Left ventricle myocardium inferior (tissue), 1 donor: ENCODE results near the gene SPON1. TPM values are rescaled to one million over a fixed set of nuclear protein-coding genes. Genes with fewer than 3 reads are reported as not detected.

Experiments
- DNase-seq: peaks from one replicate; pipeline ENCODE4 v3.0.0-alpha.2; 2020
- H3K27ac ChIP-seq: fragments of 200-600 bp; replicated peaks from 2 replicates; pipeline ENCODE4 v1.8.0; 2021
- H3K27me3 ChIP-seq: fragments of 200-600 bp; 2 replicates; pipeline ENCODE4 v1.8.0; 2021; ENCODE audit warnings: low read depth
- H3K36me3 ChIP-seq: fragments of 200-600 bp; 2 replicates; pipeline ENCODE4 v1.8.0; 2021
- H3K4me1 ChIP-seq: fragments of 200-600 bp; 2 replicates; pipeline ENCODE4 v1.8.0; 2021
- H3K4me3 ChIP-seq: fragments of 200-600 bp; 2 replicates; pipeline ENCODE4 v1.8.0; 2021; ENCODE audit warnings: mild to moderate bottlenecking, moderate library complexity
- H3K9me3 ChIP-seq: fragments of 200-600 bp; replicated peaks from 2 replicates; pipeline ENCODE4 v1.8.0; 2021
- CTCF ChIP-seq: fragments of 200-600 bp; IDR thresholded peaks from 2 replicates; pipeline ENCODE4 v1.8.0; 2021; ENCODE audit warnings: antibody characterized with exemption, mild to moderate bottlenecking, borderline replicate concordance
- intact Hi-C: fragments of 100-400 bp; cut with micrococcal nuclease; formaldehyde crosslinking; loops from one replicate; pipeline ENCODE4 v1.11.0; 2022
- total RNA-seq: library from RNA; stranded (reverse); fragmentation: NEBNext Ultra II Directional; extraction: Animal tissue kit (Norgen Biotek cat#: 25700); gene quantifications from one replicate; pipeline ENCODE4 v1.2.1, GENCODE V29; 2021
- donor health status: DM: no; HTN: yes; CAD: no; lungs with severe emphysema.

Gene SPON1
- total RNA-seq, 1 donor from 2014 or later: 9.4 TPM

DNA sequence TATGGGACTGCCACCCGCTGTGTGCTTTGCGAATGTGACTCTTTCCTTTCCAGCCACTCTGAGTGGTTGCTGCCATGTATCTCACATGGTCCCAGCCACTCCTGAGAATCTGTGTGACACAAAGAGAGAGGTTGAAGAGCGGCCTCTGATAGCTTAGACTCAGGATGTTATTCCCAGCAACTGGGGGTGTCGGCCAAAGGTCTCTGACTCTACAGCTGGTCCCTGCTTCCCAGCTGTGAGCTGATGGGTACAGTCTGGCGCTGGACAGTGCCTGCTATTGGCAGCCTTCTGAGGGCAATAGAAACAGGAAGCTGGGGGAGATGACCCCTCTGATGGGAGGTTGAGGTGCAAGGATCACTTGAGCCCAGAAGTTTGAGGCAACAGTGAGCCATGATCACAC is 291.3 kb downstream of the SPON1 start:
- Histone ChIP-seq H3K36me3 (no peaks in the 10 kb centered on the region), H3K27me3 (peaks cover 82% of the 10 kb centered on the region), H3K4me1 (peaks cover 8% of the 10 kb centered on the region), H3K9me3 (no peaks in the 10 kb centered on the region), H3K4me3 (no peak overlapping the region), H3K27ac (no peak overlapping the region)
- TF ChIP-seq CTCF: no peak
- DNase-seq: no peak
- intact Hi-C loops: no loop called here

DNA sequence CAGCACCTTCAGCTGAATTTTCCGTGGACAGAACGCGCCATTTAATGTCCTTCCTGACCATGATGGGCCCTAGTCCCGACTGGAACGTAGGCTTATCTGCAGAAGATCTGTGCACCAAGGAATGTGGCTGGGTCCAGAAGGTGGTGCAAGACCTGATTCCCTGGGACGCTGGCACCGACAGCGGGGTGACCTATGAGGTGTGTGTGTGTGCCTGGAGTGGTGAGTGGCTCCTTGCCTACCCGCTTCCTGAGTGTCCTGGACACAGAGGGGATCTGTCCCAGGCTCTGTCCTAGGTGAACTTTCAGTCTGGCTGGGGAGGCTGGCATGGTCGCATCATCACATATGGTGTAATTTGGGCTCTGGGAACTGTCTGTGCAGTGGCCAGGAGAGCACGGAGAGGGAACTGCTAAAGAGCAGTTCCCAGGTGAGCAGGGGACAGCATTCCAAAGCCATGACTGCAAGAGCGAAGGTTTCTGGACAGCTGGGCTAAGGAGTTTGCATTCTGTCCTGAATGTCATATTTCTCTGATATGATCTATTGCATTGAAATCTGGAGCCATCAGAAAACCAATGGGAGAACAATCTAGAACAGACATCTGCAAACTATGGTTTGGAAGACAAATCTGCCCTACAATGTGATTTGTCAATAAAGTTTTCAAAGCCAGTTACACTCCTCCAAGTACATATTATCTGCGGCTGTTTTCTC is 292.2 kb downstream of the SPON1 start:
- H3K4me3 ChIP-seq: no peak overlapping the region
- intact Hi-C loops: no loop called here
- no peaks in the 10 kb centered on the region for H3K9me3 ChIP-seq
- TF ChIP-seq CTCF: no peak
- no peak overlapping the region for H3K27ac ChIP-seq
- DNase-seq: no peak
- no peaks in the 10 kb centered on the region for H3K36me3 ChIP-seq
- H3K4me1 ChIP-seq: peaks cover 4% of the 10 kb centered on the region
- peaks cover 76% of the 10 kb centered on the region for H3K27me3 ChIP-seq

GRCh38 chr11:14255238-14255534 is 292.7 kb downstream of the SPON1 start:
- Histone ChIP-seq H3K27me3 (peaks cover 71% of the 10 kb centered on the region), H3K4me3 (no peak overlapping the region), H3K4me1 (peaks cover 4% of the 10 kb centered on the region), H3K27ac (no peak overlapping the region), H3K36me3 (no peaks in the 10 kb centered on the region), H3K9me3 (no peaks in the 10 kb centered on the region)
- no peak for DNase-seq
- TF ChIP-seq CTCF: no peak
- intact Hi-C loops: no loop called here

DNA sequence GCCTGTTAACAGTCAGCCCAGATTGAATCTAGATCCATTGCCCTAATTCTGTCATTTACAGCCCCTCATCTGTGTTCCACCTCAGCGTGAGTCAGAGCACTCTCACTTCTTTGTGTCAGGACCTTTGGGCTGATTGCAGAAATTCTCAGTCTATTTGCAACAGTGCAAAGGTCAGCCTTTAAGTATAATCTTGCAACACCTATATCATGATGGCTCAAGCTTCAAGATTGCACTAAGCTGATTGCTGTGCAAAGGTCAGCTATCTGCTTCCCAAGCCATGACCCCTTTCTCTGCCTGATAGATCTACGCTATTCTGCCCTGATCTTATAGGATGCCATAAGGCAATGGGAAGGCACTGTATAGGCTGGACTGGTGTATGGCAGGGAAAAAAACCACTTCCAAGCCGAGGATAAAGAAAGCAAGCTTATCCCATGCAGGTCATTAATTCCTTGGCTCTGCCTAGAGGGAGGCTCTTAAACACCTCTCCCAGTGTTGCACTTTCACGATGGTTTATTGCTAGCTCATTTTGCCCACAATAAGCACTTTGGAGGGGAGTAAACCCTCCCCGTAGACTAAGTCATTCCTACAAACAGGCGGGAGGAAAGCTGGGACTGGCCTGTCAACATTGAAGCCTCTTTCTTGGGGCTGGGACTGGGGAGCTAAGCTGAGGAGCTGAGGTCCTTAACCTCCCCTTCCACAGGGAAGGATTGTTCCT is 295.9 kb downstream of the SPON1 start:
- TF ChIP-seq CTCF: no peak
- H3K4me3 ChIP-seq: no peak overlapping the region
- no peak for DNase-seq
- no peaks in the 10 kb centered on the region for H3K9me3 ChIP-seq
- H3K27ac ChIP-seq: no peak overlapping the region
- intact Hi-C loops: no loop called here
- H3K27me3 ChIP-seq: peaks cover 42% of the 10 kb centered on the region
- no peaks in the 10 kb centered on the region for H3K36me3 ChIP-seq
- peaks cover 2% of the 10 kb centered on the region for H3K4me1 ChIP-seq

DNA sequence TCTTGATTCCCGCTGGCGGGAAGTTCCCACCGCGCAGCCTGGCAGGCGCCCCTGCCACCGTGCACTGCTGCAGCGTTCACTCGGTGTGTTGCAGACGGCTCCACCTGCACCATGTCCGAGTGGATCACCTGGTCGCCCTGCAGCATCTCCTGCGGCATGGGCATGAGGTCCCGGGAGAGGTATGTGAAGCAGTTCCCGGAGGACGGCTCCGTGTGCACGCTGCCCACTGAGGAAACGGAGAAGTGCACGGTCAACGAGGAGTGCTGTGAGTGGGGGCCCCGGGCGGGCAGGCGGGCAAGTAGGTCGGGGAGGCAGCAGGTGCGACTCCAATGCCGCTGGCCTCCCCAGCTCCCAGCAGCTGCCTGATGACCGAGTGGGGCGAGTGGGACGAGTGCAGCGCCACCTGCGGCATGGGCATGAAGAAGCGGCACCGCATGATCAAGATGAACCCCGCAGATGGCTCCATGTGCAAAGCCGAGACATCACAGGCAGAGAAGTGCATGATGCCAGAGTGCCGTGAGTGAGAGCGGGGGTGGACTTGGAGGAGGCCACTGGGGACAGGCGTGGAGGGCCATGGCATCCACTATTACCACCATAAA is 296.8 kb downstream of the SPON1 start:
- Histone ChIP-seq H3K27me3 (peaks cover 33% of the 10 kb centered on the region), H3K36me3 (no peaks in the 10 kb centered on the region), H3K9me3 (no peaks in the 10 kb centered on the region), H3K4me1 (no peaks in the 10 kb centered on the region), H3K27ac (no peak overlapping the region), H3K4me3 (no peak overlapping the region)
- intact Hi-C loops: no loop called here
- no peak for TF ChIP-seq CTCF
- no peak for DNase-seq
